Spinal cord (tissue), 10 donors: Measurements from ENCODE around the gene CDH13. TPM values are rescaled to one million over a fixed set of nuclear protein-coding genes. Genes with fewer than 3 reads are reported as not detected.

Experiments
- DNase-seq, 6 donors: peaks; one replicate each; pipeline versions ENCODE4 v3.0.0 to v3.0.0-alpha.2; 2013 to 2015; ENCODE audit warnings: low spot score in 6 of 6, low read depth in 4 of 6
- H3K27ac ChIP-seq: one replicate; pipeline ENCODE4 v1.5.1; 2013; ENCODE audit warnings: low read depth, low read length, control low read depth
- H3K27me3 ChIP-seq: one replicate; pipeline ENCODE4 v1.6.1; 2013; ENCODE audit warnings: low read length; ENCODE audit not compliant: control insufficient read depth, insufficient read depth
- H3K36me3 ChIP-seq: one replicate; pipeline ENCODE4 v1.6.1; 2013; ENCODE audit warnings: low read length; ENCODE audit not compliant: control insufficient read depth, insufficient read depth
- H3K4me1 ChIP-seq: one replicate; pipeline ENCODE4 v1.6.1; 2013; ENCODE audit warnings: low read length; ENCODE audit not compliant: control insufficient read depth, insufficient read depth
- H3K4me3 ChIP-seq: one replicate; pipeline ENCODE4 v1.5.1; 2013; ENCODE audit warnings: low read depth, low read length, control low read depth
- H3K9me3 ChIP-seq: one replicate; pipeline ENCODE4 v1.6.1; 2013; ENCODE audit warnings: low read length; ENCODE audit not compliant: control insufficient read depth, insufficient read depth
- WGBS: methylation state at CpG from one replicate; pipeline ENCODE4 v1.1.5; 2013; ENCODE audit warnings: missing lambda C conversion rate; ENCODE audit not compliant: insufficient coverage; 5-methylcytosine and 5-hydroxymethylcytosine counted together
- polyA plus RNA-seq, 2 donors: library from polyadenylated mRNA; unstranded; fragments of 120-200 nt; gene quantifications; one replicate each; pipeline ENCODE4 v1.2.1, GENCODE V29; 2013; ENCODE audit not compliant: insufficient read length in 2 of 2
- total RNA-seq, 2 donors: library from RNA; depleted of rRNA in 1 of 2; stranded (reverse); fragments of 120-200 nt in 1 of 2; fragments of >200 nt in 1 of 2; gene quantifications; one replicate each; pipeline versions ENCODE4 v1.2.3 to v1.2.4, GENCODE V29; 2013 to 2014
- donor health status: healthy.

Gene CDH13
- total and polyA plus RNA-seq, 4 donors = 34.5 to 82.3 (median 76.4) TPM

- Histone ChIP-seq H3K9me3 (no peaks in the 10 kb centered on the region), H3K27me3 (no peaks in the 10 kb centered on the region), H3K27ac (no peak overlapping the region), H3K36me3 (no peaks in the 10 kb centered on the region), H3K4me1 (no peaks in the 10 kb centered on the region), H3K4me3 (no peak overlapping the region)
- no peak for DNase-seq
- 83% methylated on average over 4 of the region's 5 CpGs for WGBS
Measured at GRCh38 chr16:82855471-82855870, 228.7 kb downstream of the CDH13 start.

GRCh38 chr16:82857693-82858365 lies 231.1 kb downstream of the CDH13 start:
- Histone ChIP-seq H3K9me3 (no peaks in the 10 kb centered on the region), H3K36me3 (no peaks in the 10 kb centered on the region), H3K27me3 (no peaks in the 10 kb centered on the region), H3K27ac (no peak overlapping the region), H3K4me1 (no peaks in the 10 kb centered on the region), H3K4me3 (no peak overlapping the region)
- DNase-seq = peak in 2 of 6 donors; percentile 42 to 63
- 90% methylated on average over 3 of the region's 6 CpGs for WGBS

GRCh38 chr16:82859662-82860061 lies 232.9 kb downstream of the CDH13 start:
- H3K36me3 ChIP-seq = no peaks in the 10 kb centered on the region
- 64% methylated on average over 4 of the region's 6 CpGs for WGBS

GRCh38 chr16:82860071-82860470 lies 233.3 kb downstream of the CDH13 start:
- DNase-seq = peak in 1 of 6 donors; percentile 92
- no CpG with 5 or more reads among the region's 7 CpGs for WGBS
- peaks cover under 1% of the 10 kb centered on the region for H3K9me3 ChIP-seq
- H3K27me3 ChIP-seq = no peaks in the 10 kb centered on the region
- H3K27ac ChIP-seq = no peak overlapping the region
- no peaks in the 10 kb centered on the region for H3K36me3 ChIP-seq
- H3K4me3 ChIP-seq = no peak overlapping the region
- no peaks in the 10 kb centered on the region for H3K4me1 ChIP-seq

More at GRCh38 chr16:82859662-82860061, 232.9 kb downstream of the CDH13 start:
- Histone ChIP-seq H3K27ac (no peak overlapping the region), H3K4me3 (no peak overlapping the region), H3K4me1 (no peaks in the 10 kb centered on the region), H3K27me3 (no peaks in the 10 kb centered on the region), H3K9me3 (no peaks in the 10 kb centered on the region)
- peak in 1 of 6 donors; percentile 86 for DNase-seq

GRCh38 chr16:82862057-82862456 lies 235.3 kb downstream of the CDH13 start:
- WGBS = no CpG with 5 or more reads among the region's 1 CpG
- peaks cover 3% of the 10 kb centered on the region for H3K9me3 ChIP-seq
- no peak overlapping the region for H3K4me3 ChIP-seq
- no peaks in the 10 kb centered on the region for H3K36me3 ChIP-seq
- no peaks in the 10 kb centered on the region for H3K27me3 ChIP-seq
- no peak overlapping the region for H3K27ac ChIP-seq
- no peaks in the 10 kb centered on the region for H3K4me1 ChIP-seq
- no peak for DNase-seq

GRCh38 chr16:82864332-82865040 lies 237.7 kb downstream of the CDH13 start:
- WGBS = 89% methylated on average over 6 of the region's 9 CpGs
- Histone ChIP-seq H3K4me1 (no peaks in the 10 kb centered on the region), H3K36me3 (no peaks in the 10 kb centered on the region), H3K27ac (no peak overlapping the region), H3K9me3 (peaks cover 3% of the 10 kb centered on the region), H3K4me3 (no peak overlapping the region), H3K27me3 (no peaks in the 10 kb centered on the region)
- no peak for DNase-seq

GRCh38 chr16:82865412-82865811 lies 238.6 kb downstream of the CDH13 start:
- Histone ChIP-seq H3K27me3 (no peaks in the 10 kb centered on the region), H3K9me3 (peaks cover 3% of the 10 kb centered on the region), H3K27ac (no peak overlapping the region), H3K4me1 (no peaks in the 10 kb centered on the region), H3K4me3 (no peak overlapping the region), H3K36me3 (no peaks in the 10 kb centered on the region)
- 73% methylated on average over 4 of the region's 4 CpGs for WGBS
- no peak for DNase-seq

GRCh38 chr16:82867485-82867884 lies 240.7 kb downstream of the CDH13 start:
- Histone ChIP-seq H3K27me3 (no peaks in the 10 kb centered on the region), H3K4me1 (no peaks in the 10 kb centered on the region), H3K36me3 (no peaks in the 10 kb centered on the region), H3K4me3 (no peak overlapping the region), H3K27ac (no peak overlapping the region), H3K9me3 (peaks cover 3% of the 10 kb centered on the region)
- DNase-seq = no peak
- WGBS = no CpG with 5 or more reads among the region's 1 CpG

- H3K4me3 ChIP-seq = no peak overlapping the region
- no peaks in the 10 kb centered on the region for H3K36me3 ChIP-seq
- no peak overlapping the region for H3K27ac ChIP-seq
- H3K27me3 ChIP-seq = no peaks in the 10 kb centered on the region
- H3K9me3 ChIP-seq = no peaks in the 10 kb centered on the region
- H3K4me1 ChIP-seq = no peaks in the 10 kb centered on the region
- DNase-seq = peak in 1 of 6 donors; percentile 94
- 64% methylated on average over 4 of the region's 7 CpGs for WGBS
Measured at GRCh38 chr16:82874271-82874670, 247.5 kb downstream of the CDH13 start.

GRCh38 chr16:82874672-82875071 lies 247.9 kb downstream of the CDH13 start:
- Histone ChIP-seq H3K4me1 (no peaks in the 10 kb centered on the region), H3K27ac (no peak overlapping the region), H3K36me3 (no peaks in the 10 kb centered on the region), H3K4me3 (no peak overlapping the region), H3K9me3 (no peaks in the 10 kb centered on the region), H3K27me3 (no peaks in the 10 kb centered on the region)
- WGBS = 90% methylated on average over 1 of the region's 1 CpG
- no peak for DNase-seq
